Neuronal stem cell (in vitro differentiated cells): ENCODE measurements around the gene DLL4.
"Not testable (repeated sequence)": the region's sequence is repeated elsewhere in the genome, so short reads cannot be mapped to it uniquely, and the experiment has no call there.

Source experiments
- DNase-seq: peaks from one replicate; pipeline ENCODE4 v3.0.0-alpha.2; 2013; ENCODE audit warnings: low spot score
- H2AFZ ChIP-seq: one replicate; pipeline ENCODE4 v1.6.1; 2013; ENCODE audit warnings: mild to moderate bottlenecking, low read length, inconsistent platforms
- H2AK5ac ChIP-seq: 2 replicates; pipeline ENCODE4 v1.6.1; 2013; ENCODE audit warnings: low read depth, mild to moderate bottlenecking, inconsistent platforms, low read length, moderate library complexity, mixed read lengths
- H2BK120ac ChIP-seq: 2 replicates; pipeline ENCODE4 v1.6.1; 2013; ENCODE audit warnings: low read depth, mild to moderate bottlenecking, inconsistent platforms, low read length, moderate library complexity, mixed read lengths
- H2BK12ac ChIP-seq: one replicate; pipeline ENCODE4 v1.6.1; 2013; ENCODE audit warnings: low read length, inconsistent platforms
- H2BK15ac ChIP-seq: 2 replicates; pipeline ENCODE4 v1.6.1; 2013; ENCODE audit warnings: mild to moderate bottlenecking, low read length, inconsistent platforms, mixed read lengths
- H2BK5ac ChIP-seq: one replicate; pipeline ENCODE4 v1.6.1; 2013; ENCODE audit warnings: inconsistent platforms, mild to moderate bottlenecking, low read length, moderate library complexity
- H3K14ac ChIP-seq: one replicate; pipeline ENCODE4 v1.6.1; 2013; ENCODE audit warnings: low read length, inconsistent platforms
- H3K18ac ChIP-seq: 2 replicates; pipeline ENCODE4 v1.6.1; 2013; ENCODE audit warnings: low read length, inconsistent platforms
- H3K23ac ChIP-seq: 2 replicates; pipeline ENCODE4 v1.6.1; 2013; ENCODE audit warnings: low read depth, mild to moderate bottlenecking, mixed read lengths, low read length, inconsistent platforms; ENCODE audit not compliant: poor library complexity
- H3K27ac ChIP-seq: replicated peaks from 3 replicates; pipeline ENCODE4 v1.5.1; 2013; ENCODE audit warnings: low read length, inconsistent platforms
- H3K27me3 ChIP-seq, 3 experiments: 2 replicates each; pipeline ENCODE4 v1.6.1; 2013; ENCODE audit warnings: low read length in 3 of 3, mild to moderate bottlenecking in 2 of 3, inconsistent platforms in 1 of 3, low read depth in 1 of 3, mixed read lengths in 1 of 3, moderate library complexity in 1 of 3; ENCODE audit not compliant: control insufficient read depth in 3 of 3, insufficient read depth in 3 of 3
- H3K36me3 ChIP-seq, 2 donors: replicated peaks in 1 of 2; 2 replicates each; pipeline ENCODE4 v1.6.1; 2013; ENCODE audit warnings: low read length in 2 of 2; ENCODE audit not compliant: control insufficient read depth in 2 of 2, insufficient read depth in 2 of 2
- H3K4ac ChIP-seq: 2 replicates; pipeline ENCODE4 v1.6.1; 2013; ENCODE audit warnings: inconsistent platforms, mild to moderate bottlenecking, low read length, moderate library complexity
- H3K4me1 ChIP-seq, 2 donors: 1 replicate in 1 of 2; 2 replicates in 1 of 2; pipeline ENCODE4 v1.6.1; 2013; ENCODE audit warnings: low read length in 2 of 2, low read depth in 1 of 2; ENCODE audit not compliant: control insufficient read depth in 2 of 2, insufficient read depth in 1 of 2
- H3K4me2 ChIP-seq: one replicate; pipeline ENCODE4 v1.6.1; 2013; ENCODE audit warnings: mild to moderate bottlenecking, low read length, inconsistent platforms; ENCODE audit not compliant: insufficient read depth, poor library complexity, severe bottlenecking
- H3K4me3 ChIP-seq, 2 donors: 2 replicates each; pipeline ENCODE4 v1.5.1; 2013; ENCODE audit warnings: low read length in 2 of 2, mild to moderate bottlenecking in 2 of 2, inconsistent platforms in 1 of 2, moderate library complexity in 1 of 2
- H3K79me1 ChIP-seq: one replicate; pipeline ENCODE4 v1.6.1; 2013; ENCODE audit warnings: low read depth, mild to moderate bottlenecking, inconsistent platforms, low read length, moderate library complexity
- H3K9ac ChIP-seq: one replicate; pipeline ENCODE4 v1.6.1; 2013; ENCODE audit warnings: mild to moderate bottlenecking, low read depth, low read length, inconsistent platforms; ENCODE audit not compliant: poor library complexity
- H3K9me3 ChIP-seq, 2 donors: replicated peaks in 1 of 2; 2 replicates each; pipeline versions ENCODE3 to v1.6.1; 2013; ENCODE audit warnings: low read length in 2 of 2, mild to moderate bottlenecking in 2 of 2, inconsistent platforms in 1 of 2, low read depth in 1 of 2, mixed read lengths in 1 of 2, moderate library complexity in 1 of 2; ENCODE audit not compliant: control insufficient read depth in 2 of 2, insufficient read depth in 1 of 2
- H4K8ac ChIP-seq: one replicate; pipeline ENCODE4 v1.6.1; 2013; ENCODE audit warnings: low read depth, mild to moderate bottlenecking, inconsistent platforms, low read length, moderate library complexity
- H4K91ac ChIP-seq: one replicate; pipeline ENCODE4 v1.6.1; 2013; ENCODE audit warnings: low read length, low read depth, mild to moderate bottlenecking, inconsistent platforms; ENCODE audit not compliant: poor library complexity
- WGBS, 2 donors: extraction: QIAGEN DNeasy Blood & Tissue Kit; methylation state at CpG; one replicate each; pipeline ENCODE4 v1.1.7; 2013; ENCODE audit warnings: missing lambda C conversion rate in 2 of 2, mixed read lengths in 1 of 2; ENCODE audit not compliant: insufficient read length in 2 of 2, insufficient replicate concordance in 1 of 2; ENCODE audit errors: extremely low coverage in 2 of 2; 5-methylcytosine and 5-hydroxymethylcytosine counted together

Gene DLL4

DNA sequence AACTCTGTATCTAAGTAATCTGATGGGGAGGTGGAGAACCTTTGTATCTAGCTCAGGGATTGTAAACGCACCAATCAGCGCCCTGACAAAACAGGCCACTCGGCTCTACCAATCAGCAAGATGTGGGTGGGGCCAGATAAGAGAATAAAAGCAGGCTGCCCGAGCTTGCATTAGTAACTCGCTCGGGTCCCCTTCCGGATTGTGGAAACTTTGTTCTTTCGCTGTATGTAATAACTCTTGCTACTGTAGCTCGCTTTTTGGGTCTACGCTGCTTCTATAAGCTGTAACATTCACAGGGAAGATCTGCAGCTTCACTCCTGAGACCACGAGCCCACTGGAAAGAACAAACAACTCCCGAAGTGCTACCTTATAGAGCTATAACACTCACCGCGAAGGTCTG is 33.2 kb downstream of the DLL4 start:
- H2BK5ac ChIP-seq, DNase-seq, H2AK5ac ChIP-seq, H3K4ac ChIP-seq, H3K36me3 ChIP-seq, H2BK120ac ChIP-seq, H3K27me3 ChIP-seq, H3K18ac ChIP-seq, H3K4me3 ChIP-seq, H2BK12ac ChIP-seq, H3K4me2 ChIP-seq, H4K91ac ChIP-seq, H3K27ac ChIP-seq, H3K9ac ChIP-seq, H2AFZ ChIP-seq, H3K23ac ChIP-seq, H2BK15ac ChIP-seq, H3K9me3 ChIP-seq, H4K8ac ChIP-seq, H3K14ac ChIP-seq, H3K79me1 ChIP-seq: not testable (repeated sequence)
- peaks cover 11% of the 10 kb centered on the region in 2 donors for H3K4me1 ChIP-seq
- no CpG with 5 or more reads among the region's 14 CpGs for WGBS, 2 donors

DNA sequence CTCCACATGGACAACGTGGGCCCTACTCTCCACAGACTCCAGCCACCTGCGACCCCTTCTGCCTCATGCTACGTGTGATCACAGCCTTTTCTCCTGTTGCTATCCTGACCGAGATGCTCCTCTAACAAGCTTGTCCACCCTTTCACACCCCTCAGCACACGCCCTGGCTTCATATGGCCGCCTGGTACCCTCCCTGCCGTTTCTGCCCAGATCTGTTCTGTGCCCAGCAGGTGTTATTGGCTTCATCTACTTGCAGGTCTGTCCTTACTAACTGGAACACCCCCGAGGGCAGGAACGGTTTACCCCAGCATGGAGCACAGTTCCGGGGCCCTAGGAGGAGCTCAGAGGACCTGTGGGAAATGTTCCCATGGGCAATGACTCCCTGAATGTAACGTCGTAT is 34.1 kb downstream of the DLL4 start:
- peaks cover 3% of the 10 kb centered on the region for H3K79me1 ChIP-seq
- no peak overlapping the region for H4K91ac ChIP-seq

DNA sequence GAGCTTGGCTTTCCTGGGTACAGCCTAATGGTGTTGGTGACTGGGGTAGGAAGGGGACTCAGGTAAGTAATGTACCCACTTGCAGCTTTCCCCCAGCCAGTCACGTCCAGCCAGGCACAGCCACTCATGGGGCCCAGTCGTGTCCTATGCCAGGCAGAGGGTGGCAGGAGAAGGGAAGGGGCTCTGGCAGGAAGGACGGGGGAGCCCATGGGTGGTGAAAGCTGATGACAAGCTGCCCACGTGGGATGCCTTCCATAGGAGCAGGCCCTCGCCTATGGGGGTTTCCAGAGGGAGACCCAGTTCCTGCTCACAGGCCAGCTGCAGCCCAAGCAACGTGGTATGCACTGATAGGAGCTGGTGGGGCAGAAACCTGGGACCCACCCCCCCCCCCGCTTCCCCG is 34.9 kb downstream of the DLL4 start:
- Histone ChIP-seq H3K9ac (no peak overlapping the region), H3K4me1 (peaks cover 11 to 15% of the 10 kb centered on the region in 2 donors), H2AFZ (no peak overlapping the region), H2BK5ac (no peak overlapping the region), H3K9me3 (peaks cover 0 to 2% of the 10 kb centered on the region in 2 donors), H3K14ac (no peak overlapping the region), H3K27ac (no peak overlapping the region), H3K4ac (no peak overlapping the region), H2BK120ac (no peak overlapping the region), H3K18ac (no peak overlapping the region), H3K79me1 (peaks cover 3% of the 10 kb centered on the region), H2BK12ac (no peak overlapping the region), H3K27me3 (no peaks in the 10 kb centered on the region), H2BK15ac (no peak overlapping the region), H3K23ac (no peak overlapping the region), H3K36me3 (no peaks in the 10 kb centered on the region), H4K91ac (no peak overlapping the region), H4K8ac (no peak overlapping the region), H3K4me3 (no peak overlapping the region), H3K4me2 (no peak overlapping the region), H2AK5ac (no peak overlapping the region)
- no peak for DNase-seq
- no CpG with 5 or more reads among the region's 8 CpGs for WGBS, 2 donors

More for the DNA sequence above, 34.1 kb downstream of the DLL4 start:
- Histone ChIP-seq H2BK5ac (no peak overlapping the region), H2BK15ac (no peak overlapping the region), H2BK12ac (no peak overlapping the region), H3K36me3 (no peaks in the 10 kb centered on the region), H4K8ac (peak overlapping the region; percentile 17), H3K14ac (no peak overlapping the region), H3K4me1 (peaks cover 11 to 12% of the 10 kb centered on the region in 2 donors), H2AK5ac (no peak overlapping the region), H3K4ac (no peak overlapping the region), H3K9ac (no peak overlapping the region), H3K23ac (no peak overlapping the region), H3K4me3 (no peak overlapping the region), H3K18ac (peak overlapping the region; percentile 8), H3K4me2 (no peak overlapping the region), H2AFZ (no peak overlapping the region), H3K9me3 (peaks cover 0 to 2% of the 10 kb centered on the region in 2 donors), H2BK120ac (no peak overlapping the region), H3K27me3 (peaks cover 0 to 2% (median 0%) of the 10 kb centered on the region in 3 experiments), H3K27ac (no peak overlapping the region)
- WGBS, 2 donors: no CpG with 5 or more reads among the region's 12 CpGs
- no peak for DNase-seq

DNA sequence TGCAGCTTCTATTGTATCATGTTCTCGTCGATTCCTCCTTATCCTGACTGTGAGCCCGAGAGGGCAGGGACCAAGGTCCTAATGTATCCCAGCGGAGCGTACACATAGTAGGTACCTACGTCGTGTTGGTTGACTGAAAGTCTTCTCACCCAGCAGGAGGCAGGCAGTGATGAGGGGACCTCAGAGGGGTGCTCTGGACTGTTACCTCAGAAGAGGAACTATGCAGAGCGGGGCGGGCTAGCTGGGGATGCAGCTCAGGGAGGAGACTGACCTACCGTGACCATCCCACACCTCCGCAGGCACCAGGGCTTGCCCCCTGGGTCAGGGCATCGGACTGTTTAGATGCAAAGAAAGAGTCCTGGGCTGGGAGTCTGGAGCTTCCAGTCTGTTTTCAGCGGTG is 35.5 kb downstream of the DLL4 start:
- Histone ChIP-seq H3K4me2 (no peak overlapping the region), H4K91ac (no peak overlapping the region), H3K14ac (no peak overlapping the region), H3K36me3 (no peaks in the 10 kb centered on the region), H3K9ac (no peak overlapping the region), H3K23ac (peak overlapping the region; percentile 16), H3K4me1 (peaks cover 10 to 14% of the 10 kb centered on the region in 2 donors), H2BK12ac (no peak overlapping the region), H2AFZ (no peak overlapping the region), H3K4ac (no peak overlapping the region), H2BK120ac (no peak overlapping the region), H3K27ac (no peak overlapping the region), H3K18ac (peak overlapping the region; percentile 46), H2AK5ac (no peak overlapping the region), H2BK5ac (no peak overlapping the region), H3K79me1 (peaks cover 3% of the 10 kb centered on the region), H3K4me3 (peak overlapping the region in 1 of 2 donors; percentile 4), H4K8ac (no peak overlapping the region), H3K27me3 (no peaks in the 10 kb centered on the region), H3K9me3 (peaks cover 0 to 2% of the 10 kb centered on the region in 2 donors), H2BK15ac (peak overlapping the region; percentile 64)
- WGBS, 2 donors: no CpG with 5 or more reads among the region's 13 CpGs
- no peak for DNase-seq
